CD4-positive, alpha-beta memory T cell (primary cell): ENCODE measurements around the gene LMF1. TPM values are rescaled to one million over a fixed set of nuclear protein-coding genes. Genes with fewer than 3 reads are reported as not detected.

Experiments used
- CTCF ChIA-PET: fragments of 350-600 bp; sonication (Branson Sonifier 250); formaldehyde crosslinking; loops from one replicate; lab custom pipeline; 2021; ENCODE audit warnings: inconsistent platforms; ENCODE audit not compliant: partially characterized antibody; lab: Charles Lee
- POLR2A ChIA-PET: fragments of 350-600 bp; sonication (Branson Sonifier 250); formaldehyde crosslinking; loops from one replicate; lab custom pipeline; 2021; ENCODE audit not compliant: partially characterized antibody; lab: Charles Lee
- DNase-seq, 5 donors: peaks; one replicate each; pipeline versions ENCODE4 v3.0.0 to v3.0.0-alpha.2; 2020 to 2022; ENCODE audit warnings: mixed read lengths in 1 of 5
- H3K27ac ChIP-seq: one replicate; pipeline ENCODE4 v1.7.0; 2013; ENCODE audit warnings: low read depth, low read length
- H3K27me3 ChIP-seq: 2 replicates; pipeline ENCODE4 v1.7.0; 2013; ENCODE audit warnings: mild to moderate bottlenecking, low read length, moderate library complexity; ENCODE audit not compliant: insufficient read depth
- H3K36me3 ChIP-seq: 2 replicates; pipeline ENCODE4 v1.7.0; 2013; ENCODE audit warnings: mild to moderate bottlenecking, low read length, moderate library complexity; ENCODE audit not compliant: insufficient read depth
- H3K4me1 ChIP-seq: 2 replicates; pipeline ENCODE4 v1.7.0; 2013; ENCODE audit warnings: mild to moderate bottlenecking, low read length, moderate library complexity; ENCODE audit not compliant: insufficient read depth
- H3K4me3 ChIP-seq, 2 donors: one replicate each; pipeline ENCODE4 v1.7.0; 2013; ENCODE audit warnings: low read length in 2 of 2, mild to moderate bottlenecking in 1 of 2
- H3K9me3 ChIP-seq, 2 donors: one replicate each; pipeline ENCODE4 v1.7.0; 2013; ENCODE audit warnings: low read length in 2 of 2, control low read depth in 1 of 2; ENCODE audit not compliant: control insufficient read depth in 1 of 2
- H3K27ac Mint-ChIP-seq, 7 donors: one replicate each; pipeline ENCODE4 v1.8.0; 2020 to 2021; ENCODE audit warnings: mixed read lengths in 7 of 7, mild to moderate bottlenecking in 6 of 7, inconsistent platforms in 3 of 7, moderate library complexity in 3 of 7
- H3K27me3 Mint-ChIP-seq, 2 donors: one replicate each; pipeline ENCODE4 v1.8.0; 2020 to 2021; ENCODE audit warnings: mixed read lengths in 2 of 2
- H3K36me3 Mint-ChIP-seq, 2 donors: one replicate each; pipeline ENCODE4 v1.8.0; 2020 to 2021; ENCODE audit warnings: mixed read lengths in 2 of 2, inconsistent platforms in 1 of 2, mild to moderate bottlenecking in 1 of 2
- H3K4me1 Mint-ChIP-seq, 4 donors: one replicate each; pipeline ENCODE4 v1.8.0; 2020 to 2021; ENCODE audit warnings: mixed read lengths in 4 of 4, mild to moderate bottlenecking in 1 of 4
- H3K4me3 Mint-ChIP-seq, 8 donors: one replicate each; pipeline ENCODE4 v1.8.0; 2020 to 2021; ENCODE audit warnings: mixed read lengths in 8 of 8, mild to moderate bottlenecking in 7 of 8, moderate library complexity in 6 of 8, inconsistent platforms in 3 of 8
- H3K9me3 Mint-ChIP-seq, 8 donors: one replicate each; pipeline ENCODE4 v1.8.0; 2020 to 2021; ENCODE audit warnings: mixed read lengths in 8 of 8, mild to moderate bottlenecking in 5 of 8, inconsistent platforms in 3 of 8, moderate library complexity in 1 of 8
- intact Hi-C: fragments of 100-400 bp; cut with micrococcal nuclease; formaldehyde crosslinking; loops from one replicate; pipeline ENCODE4 v1.15.1; 2023
- polyA plus RNA-seq, 2 donors: library from polyadenylated mRNA; unstranded; fragments of 300-500 nt; fragmentation: Illumina TruSeq; gene quantifications; one replicate each; pipeline ENCODE4 v1.2.3, GENCODE V29; 2021
- total RNA-seq, 2 experiments: library from RNA; stranded (reverse); gene quantifications; one replicate each; pipeline ENCODE4 v1.2.3, GENCODE V29; 2021

The LMF1 gene
- total and polyA plus RNA-seq, 4 experiments from 2014 or later = 8.5 to 59.7 (median 32.6) TPM

DNA sequence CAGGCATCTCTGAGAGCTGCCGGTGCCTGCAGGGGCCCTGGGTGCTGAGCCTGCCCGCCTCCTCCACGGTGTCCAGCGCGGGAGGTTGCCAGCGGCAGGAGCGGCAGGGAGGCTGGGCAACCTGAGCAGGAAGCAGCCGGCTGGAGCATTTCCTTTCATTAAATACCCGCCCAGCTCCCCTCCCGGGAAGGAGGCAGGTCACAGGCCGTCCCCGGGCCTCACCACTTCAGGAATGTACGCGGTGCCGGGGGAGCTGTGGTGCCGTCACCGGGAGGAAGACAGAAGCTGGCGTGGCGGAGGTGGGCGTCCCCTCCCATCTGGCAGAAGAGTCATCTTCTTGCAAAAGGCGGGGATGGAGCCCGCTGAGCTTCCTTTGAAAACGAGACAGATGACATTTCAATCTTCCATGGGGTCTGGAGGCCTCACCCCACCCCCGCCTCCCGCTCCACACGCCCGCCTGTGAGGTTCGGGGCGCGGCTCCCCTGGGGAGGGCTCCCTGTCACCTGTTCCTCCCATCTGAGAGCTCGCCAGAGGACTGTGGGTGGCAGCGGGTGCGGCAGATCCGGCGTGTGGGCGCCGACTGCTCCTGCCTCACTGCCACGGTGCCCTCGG is 26.8 kb upstream of the LMF1 start:
- H3K27ac ChIP-seq = peak overlapping the region; percentile 74
- ChIA-PET CTCF (interaction anchor here (1.2 to 4.4 kb wide), 5 partner anchors 10 to 106 kb away, joined by 3 to 50 read pairs (median 5); no protein-coding TSS in a partner anchor), POLR2A (interaction anchor here (0.8 to 5.8 kb wide), 14 partner anchors 8 to 830 kb away, joined by 3 to 83 read pairs (median 6); partner anchors contain the start of genes FAHD1, HAGH, LMF1 and SOX8)
- Mint-ChIP-seq H3K27ac (peak overlapping the region; percentile 87 to 98 (median 93)), H3K4me3 (peak overlapping the region; percentile 81 to 97 (median 86)), H3K4me1 (peaks cover 16 to 54% (median 39%) of the 10 kb centered on the region in 4 donors), H3K36me3 (no peaks in the 10 kb centered on the region), H3K27me3 (no peaks in the 10 kb centered on the region), H3K9me3 (no peaks in the 10 kb centered on the region)
- peak overlapping the region; percentile 47 to 55 for H3K4me3 ChIP-seq
- intact Hi-C loops = loop anchor here (1.0 to 5.0 kb wide), 4 partner anchors 16 to 58 kb away; partner anchors contain the start of genes LMF1 and SOX8
- H3K9me3 ChIP-seq = no peaks in the 10 kb centered on the region
- H3K27me3 ChIP-seq = no peaks in the 10 kb centered on the region
- H3K4me1 ChIP-seq = peaks cover 44% of the 10 kb centered on the region
- H3K36me3 ChIP-seq = no peaks in the 10 kb centered on the region
- DNase-seq = peak; percentile 63 to 87 (median 68)

DNA sequence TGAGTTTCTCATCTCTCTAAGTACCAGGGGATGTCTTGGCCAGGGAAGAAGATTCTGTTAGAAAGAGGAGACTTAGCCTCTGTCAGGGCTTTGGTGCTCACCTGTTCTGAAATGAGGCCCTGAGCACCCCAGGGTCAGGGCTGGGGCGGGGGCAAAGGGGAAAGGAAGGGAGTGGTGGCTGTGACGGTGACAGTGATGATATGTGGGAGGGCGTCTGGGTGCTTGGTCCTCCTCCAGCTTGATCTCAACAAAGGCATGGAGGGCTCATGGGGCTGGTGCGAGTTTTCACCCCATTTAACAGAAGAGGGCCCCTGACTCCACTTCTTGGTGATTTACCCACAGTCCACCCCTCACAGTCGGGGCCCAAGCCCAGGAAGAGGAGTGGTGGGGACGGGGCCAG is 25.9 kb upstream of the LMF1 start:
- CTCF ChIA-PET = interaction anchor here (1.6 to 4.4 kb wide), 4 partner anchors 10 to 60 kb away, joined by 5 to 50 read pairs (median 7); partner anchors contain the start of gene SOX8
- H3K4me1 Mint-ChIP-seq = peaks cover 16 to 50% (median 37%) of the 10 kb centered on the region in 4 donors
- Histone ChIP-seq H3K27ac (peak overlapping the region; percentile 74), H3K4me1 (peaks cover 42% of the 10 kb centered on the region), H3K27me3 (no peaks in the 10 kb centered on the region), H3K4me3 (peak overlapping the region; percentile 47 to 55), H3K36me3 (no peaks in the 10 kb centered on the region), H3K9me3 (no peaks in the 10 kb centered on the region)
- no peaks in the 10 kb centered on the region for H3K36me3 Mint-ChIP-seq
- no peaks in the 10 kb centered on the region for H3K27me3 Mint-ChIP-seq
- H3K27ac Mint-ChIP-seq = peak overlapping the region; percentile 84 to 98 (median 93)
- POLR2A ChIA-PET = interaction anchor here (1.0 to 5.8 kb wide), 8 partner anchors 8 to 177 kb away, joined by 3 to 83 read pairs (median 10); partner anchors contain the start of genes LMF1 and SOX8
- peak; percentile 34 to 61 (median 56) for DNase-seq
- no peaks in the 10 kb centered on the region for H3K9me3 Mint-ChIP-seq
- H3K4me3 Mint-ChIP-seq = peak overlapping the region; percentile 81 to 97 (median 86)
- intact Hi-C loops = loop anchor here (1.0 to 5.0 kb wide), 4 partner anchors 15 to 59 kb away; partner anchors contain the start of genes LMF1 and SOX8

DNA sequence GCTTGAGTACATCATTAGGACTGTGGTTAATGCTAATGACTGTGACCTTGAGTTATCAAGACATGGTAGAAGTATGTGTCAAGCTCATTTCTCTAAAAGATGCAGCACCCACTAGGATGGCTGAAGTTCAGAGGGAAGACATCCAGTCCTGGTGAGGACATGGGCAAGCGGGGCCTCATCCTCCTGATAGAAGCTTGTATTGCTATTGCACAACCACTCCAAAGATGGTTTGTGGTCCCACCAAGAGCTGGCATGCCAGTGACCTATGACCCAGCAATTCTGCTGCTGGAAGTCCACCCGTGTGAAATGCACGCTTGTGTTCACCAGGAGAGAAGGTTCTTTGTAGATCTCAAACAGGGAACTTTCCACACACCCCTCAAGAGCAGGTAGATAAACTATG is 25.0 kb upstream of the LMF1 start:
- Histone ChIP-seq H3K36me3 (no peaks in the 10 kb centered on the region), H3K9me3 (no peaks in the 10 kb centered on the region), H3K4me1 (peaks cover 42% of the 10 kb centered on the region), H3K27ac (no peak overlapping the region), H3K27me3 (no peaks in the 10 kb centered on the region), H3K4me3 (no peak overlapping the region)
- Mint-ChIP-seq H3K36me3 (no peaks in the 10 kb centered on the region), H3K4me3 (peak overlapping the region in 7 of 8 donors; percentile 81 to 97 (median 84)), H3K27me3 (no peaks in the 10 kb centered on the region), H3K9me3 (no peaks in the 10 kb centered on the region), H3K4me1 (peaks cover 16 to 46% (median 33%) of the 10 kb centered on the region in 4 donors), H3K27ac (peak overlapping the region; percentile 84 to 98 (median 90))
- CTCF ChIA-PET = interaction anchor here (1.2 to 4.4 kb wide), 4 partner anchors 15 to 107 kb away, joined by 3 to 50 read pairs (median 6); partner anchors contain the start of gene SOX8
- POLR2A ChIA-PET = interaction anchor here (2.2 to 5.8 kb wide), 4 partner anchors 10 to 31 kb away, joined by 9 to 83 read pairs (median 32); partner anchors contain the start of gene SOX8
- intact Hi-C loops = loop anchor here (2.0 to 5.0 kb wide), 2 partner anchors 25 to 33 kb away; partner anchors contain the start of gene LMF1
- DNase-seq = no peak

DNA sequence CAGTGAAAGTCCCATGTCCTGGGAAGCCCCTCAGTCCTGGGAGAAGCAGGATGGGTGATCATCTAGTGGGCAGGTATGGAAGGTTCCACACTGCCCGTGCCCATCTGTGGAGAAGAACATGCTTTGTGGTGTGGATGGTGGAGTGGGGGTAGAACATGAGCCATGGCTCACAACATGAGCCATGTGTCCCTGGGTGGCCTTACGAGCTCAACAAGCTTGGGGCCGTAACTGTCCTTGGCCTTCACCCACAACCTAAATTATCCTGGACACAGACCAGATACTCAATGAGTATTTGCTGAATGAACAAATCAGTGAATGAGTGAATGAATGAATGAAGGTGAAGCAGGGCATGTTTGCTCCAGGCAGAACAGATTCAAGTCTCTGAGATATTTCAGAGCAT is 24.3 kb upstream of the LMF1 start:
- H3K4me1 Mint-ChIP-seq = peaks cover 16 to 46% (median 33%) of the 10 kb centered on the region in 4 donors
- H3K9me3 Mint-ChIP-seq = no peaks in the 10 kb centered on the region
- H3K27me3 Mint-ChIP-seq = no peaks in the 10 kb centered on the region
- Histone ChIP-seq H3K27ac (no peak overlapping the region), H3K4me1 (peaks cover 42% of the 10 kb centered on the region), H3K36me3 (no peaks in the 10 kb centered on the region), H3K27me3 (no peaks in the 10 kb centered on the region), H3K4me3 (no peak overlapping the region), H3K9me3 (no peaks in the 10 kb centered on the region)
- CTCF ChIA-PET = interaction anchor here (1.2 to 4.4 kb wide), 4 partner anchors 9 to 108 kb away, joined by 3 to 50 read pairs (median 4); no protein-coding TSS in a partner anchor
- no peak for DNase-seq
- intact Hi-C loops = loop anchor here (5.0 kb wide), 1 partner anchor 33 kb away; no protein-coding TSS in a partner anchor
- peak overlapping the region; percentile 28 to 94 (median 86) for H3K27ac Mint-ChIP-seq
- POLR2A ChIA-PET = interaction anchor here (4.9 to 5.8 kb wide), 2 partner anchors 13 to 30 kb away, joined by 54 to 83 read pairs; partner anchors contain the start of gene SOX8
- no peaks in the 10 kb centered on the region for H3K36me3 Mint-ChIP-seq
- peak overlapping the region in 5 of 8 donors; percentile 33 to 97 (median 59) for H3K4me3 Mint-ChIP-seq

DNA sequence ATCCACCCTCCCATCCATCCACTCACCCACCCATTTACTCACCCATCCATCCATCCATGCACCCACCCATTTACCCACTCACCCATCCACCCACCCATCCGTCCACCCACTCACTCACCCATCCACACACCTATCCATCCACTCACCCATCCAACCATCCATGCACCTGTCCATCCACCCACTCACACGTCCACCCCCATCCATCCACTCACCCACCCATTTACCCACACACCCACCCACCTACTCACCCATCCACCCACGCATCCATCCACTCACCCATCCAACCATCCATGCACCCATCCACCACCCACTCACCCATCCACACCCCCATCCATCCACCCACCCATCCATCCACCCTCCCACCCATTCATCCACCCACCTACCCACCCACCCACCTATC is 22.9 kb upstream of the LMF1 start:
- Mint-ChIP-seq H3K36me3 (no peaks in the 10 kb centered on the region), H3K9me3 (no peaks in the 10 kb centered on the region), H3K4me1 (peaks cover 14 to 40% (median 31%) of the 10 kb centered on the region in 4 donors), H3K4me3 (no peak overlapping the region), H3K27ac (no peak overlapping the region), H3K27me3 (no peaks in the 10 kb centered on the region)
- CTCF ChIA-PET = interaction anchor here (1.2 kb wide), 1 partner anchor 10 kb away, joined by 4 read pairs; no protein-coding TSS in a partner anchor
- POLR2A ChIA-PET = no interaction called here
- Histone ChIP-seq H3K36me3 (no peaks in the 10 kb centered on the region), H3K27me3 (no peaks in the 10 kb centered on the region), H3K4me1 (peaks cover 31% of the 10 kb centered on the region), H3K9me3 (no peaks in the 10 kb centered on the region), H3K27ac (no peak overlapping the region), H3K4me3 (no peak overlapping the region)
- no peak for DNase-seq
- intact Hi-C loops = no loop called here

DNA sequence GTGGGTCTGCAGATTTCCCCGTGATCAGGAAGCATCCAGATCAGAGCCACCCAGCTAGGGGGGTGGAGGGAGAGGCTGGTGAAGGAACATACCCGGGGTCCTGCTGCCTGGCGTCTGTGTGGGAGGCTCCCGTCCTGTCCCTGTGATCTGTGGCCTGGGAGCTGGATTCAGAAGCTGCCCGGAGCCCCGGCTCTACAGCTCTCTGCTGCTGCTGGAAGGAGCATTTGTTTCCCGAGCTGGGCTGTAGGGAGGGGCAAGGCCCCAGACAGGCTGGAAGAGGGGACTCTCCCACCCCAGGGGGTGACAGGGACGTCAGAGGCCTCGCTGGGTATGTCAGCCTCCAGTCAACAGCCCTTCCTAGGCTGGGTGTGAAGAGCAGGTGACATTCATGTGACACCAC is 21.0 kb upstream of the LMF1 start:
- Mint-ChIP-seq H3K36me3 (no peaks in the 10 kb centered on the region), H3K27me3 (no peaks in the 10 kb centered on the region), H3K27ac (no peak overlapping the region), H3K4me3 (no peak overlapping the region), H3K9me3 (no peaks in the 10 kb centered on the region), H3K4me1 (peaks cover 9 to 23% (median 19%) of the 10 kb centered on the region in 4 donors)
- no peaks in the 10 kb centered on the region for H3K27me3 ChIP-seq
- no peak overlapping the region for H3K27ac ChIP-seq
- no peaks in the 10 kb centered on the region for H3K36me3 ChIP-seq
- no peak for DNase-seq
- H3K4me3 ChIP-seq = no peak overlapping the region
- H3K4me1 ChIP-seq = peaks cover 13% of the 10 kb centered on the region
- H3K9me3 ChIP-seq = no peaks in the 10 kb centered on the region
- intact Hi-C loops = no loop called here
- CTCF ChIA-PET = no interaction called here
- POLR2A ChIA-PET = interaction anchor here (0.9 kb wide), 1 partner anchor 13 kb away, joined by 3 read pairs; no protein-coding TSS in a partner anchor

DNA sequence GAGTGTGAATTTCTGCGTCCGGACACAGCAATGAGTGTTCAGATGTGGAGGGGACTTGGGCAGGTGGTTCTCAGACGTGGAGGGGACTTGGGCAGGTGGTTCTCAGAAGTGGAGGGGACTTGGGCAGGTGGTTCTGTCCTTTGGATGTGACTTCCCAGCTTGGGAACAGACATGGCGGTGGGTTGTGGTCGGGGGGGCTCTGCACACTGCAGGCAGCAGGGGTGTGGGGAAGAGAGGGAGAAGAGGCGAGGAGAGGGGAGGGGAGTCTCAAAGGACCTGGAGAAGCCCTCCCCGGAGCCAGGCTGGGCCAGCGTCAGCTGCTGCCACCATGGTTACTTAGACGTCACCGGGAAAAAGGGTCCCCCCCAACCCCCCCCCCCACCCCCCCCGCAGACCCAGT is 20.6 kb upstream of the LMF1 start:
- no peak for DNase-seq
- Mint-ChIP-seq H3K27me3 (no peaks in the 10 kb centered on the region), H3K36me3 (no peaks in the 10 kb centered on the region), H3K4me3 (no peak overlapping the region), H3K4me1 (peaks cover 5 to 19% (median 15%) of the 10 kb centered on the region in 4 donors), H3K27ac (peak overlapping the region in 1 of 7 donors; percentile 30), H3K9me3 (no peaks in the 10 kb centered on the region)
- ChIA-PET CTCF (no interaction called here), POLR2A (interaction anchor here (0.9 kb wide), 1 partner anchor 13 kb away, joined by 3 read pairs; no protein-coding TSS in a partner anchor)
- no peak overlapping the region for H3K4me3 ChIP-seq
- H3K27me3 ChIP-seq = no peaks in the 10 kb centered on the region
- no peaks in the 10 kb centered on the region for H3K9me3 ChIP-seq
- no peak overlapping the region for H3K27ac ChIP-seq
- no peaks in the 10 kb centered on the region for H3K36me3 ChIP-seq
- intact Hi-C loops = no loop called here
- H3K4me1 ChIP-seq = peaks cover 8% of the 10 kb centered on the region
